H54 (cell line): ENCODE results near the gene OSGEP.

Experiments
- DNase-seq: peaks from one replicate; pipeline ENCODE4 v3.0.0; 2011; ENCODE audit warnings: low spot score, mixed read lengths; ENCODE audit not compliant: insufficient read length
- FAIRE-seq: peaks from 3 replicates; lab custom pipeline; 2011; peaks lifted over from hg19 to GRCh38; lab: Jason Lieb, UNC
- POLR2A ChIP-seq: IDR thresholded peaks from 2 replicates; pipeline ENCODE4 v1.6.1; 2011; ENCODE audit warnings: low read depth, mild to moderate bottlenecking, low read length

OSGEP gene

GRCh38 chr14:20412411-20412810 lies 42.2 kb downstream of the OSGEP start:
- no peak for TF ChIP-seq POLR2A
- FAIRE-seq (no peak), DNase-seq (no peak)

GRCh38 chr14:20409226-20409625 lies 45.4 kb downstream of the OSGEP start:
- TF ChIP-seq POLR2A, result no peak
- FAIRE-seq (no peak), DNase-seq (no peak)

GRCh38 chr14:20403521-20403920 lies 51.1 kb downstream of the OSGEP start:
- no peak for FAIRE-seq
- no peak for DNase-seq
- no peak for TF ChIP-seq POLR2A

GRCh38 chr14:20400965-20401593 lies 53.5 kb downstream of the OSGEP start:
- FAIRE-seq (no peak), DNase-seq (no peak)
- TF ChIP-seq POLR2A, result no peak

- TF ChIP-seq POLR2A, result no peak
- FAIRE-seq (no peak), DNase-seq (no peak)
These were observed 54.0 kb downstream of the OSGEP start for GRCh38 chr14:20400589-20400964.

GRCh38 chr14:20397511-20397910 lies 57.1 kb downstream of the OSGEP start:
- DNase-seq, result no peak
- no peak for FAIRE-seq
- no peak for TF ChIP-seq POLR2A
